ENCODE measurements around the gene RNF212. TPM values are rescaled to one million over a fixed set of nuclear protein-coding genes. Genes with fewer than 3 reads are reported as not detected.

RNF212 gene
- total and polyA plus RNA-seq, 12 donors, result 0.21 to 2.1 (median 0.31) TPM; not detected in 4

DNA sequence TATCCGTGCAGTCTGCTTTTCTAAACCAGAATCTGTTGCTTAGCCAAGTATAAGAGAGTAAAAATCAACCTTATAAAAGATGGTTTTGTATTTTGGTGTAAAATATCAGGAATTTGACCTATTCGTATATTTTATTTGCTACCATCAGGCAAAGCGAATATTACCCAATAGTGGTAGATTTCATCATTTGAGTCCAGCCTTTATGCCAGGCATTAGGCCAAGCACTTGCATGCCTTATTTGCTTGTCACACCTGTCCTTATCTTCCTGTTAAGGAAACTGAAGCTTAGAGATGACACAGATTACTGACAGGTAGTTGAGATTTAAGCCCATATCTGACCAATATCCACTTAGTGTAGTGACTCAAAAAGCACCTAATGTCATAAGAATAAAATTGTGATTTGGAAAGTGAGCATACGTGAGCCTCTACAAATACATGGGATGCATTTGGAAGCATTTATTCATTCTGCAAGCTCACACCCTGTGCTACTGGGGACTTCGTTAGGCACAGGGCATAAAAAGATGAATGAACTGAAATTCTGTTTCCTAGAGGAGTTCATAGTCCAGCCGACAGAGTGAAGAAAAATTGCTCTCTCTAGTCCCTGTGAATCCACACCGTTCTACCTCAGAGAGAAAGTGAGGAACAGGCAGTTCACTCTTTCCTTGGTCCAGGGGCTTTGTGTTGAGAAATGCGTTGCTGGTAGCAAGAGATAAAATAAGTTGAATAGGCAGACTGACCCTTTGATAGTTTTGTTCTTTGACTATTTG, 2.3 kb upstream of the RNF212 start:
- no peak overlapping the region for H3K27ac ChIP-seq
- TF ChIP-seq, protein P1, sequence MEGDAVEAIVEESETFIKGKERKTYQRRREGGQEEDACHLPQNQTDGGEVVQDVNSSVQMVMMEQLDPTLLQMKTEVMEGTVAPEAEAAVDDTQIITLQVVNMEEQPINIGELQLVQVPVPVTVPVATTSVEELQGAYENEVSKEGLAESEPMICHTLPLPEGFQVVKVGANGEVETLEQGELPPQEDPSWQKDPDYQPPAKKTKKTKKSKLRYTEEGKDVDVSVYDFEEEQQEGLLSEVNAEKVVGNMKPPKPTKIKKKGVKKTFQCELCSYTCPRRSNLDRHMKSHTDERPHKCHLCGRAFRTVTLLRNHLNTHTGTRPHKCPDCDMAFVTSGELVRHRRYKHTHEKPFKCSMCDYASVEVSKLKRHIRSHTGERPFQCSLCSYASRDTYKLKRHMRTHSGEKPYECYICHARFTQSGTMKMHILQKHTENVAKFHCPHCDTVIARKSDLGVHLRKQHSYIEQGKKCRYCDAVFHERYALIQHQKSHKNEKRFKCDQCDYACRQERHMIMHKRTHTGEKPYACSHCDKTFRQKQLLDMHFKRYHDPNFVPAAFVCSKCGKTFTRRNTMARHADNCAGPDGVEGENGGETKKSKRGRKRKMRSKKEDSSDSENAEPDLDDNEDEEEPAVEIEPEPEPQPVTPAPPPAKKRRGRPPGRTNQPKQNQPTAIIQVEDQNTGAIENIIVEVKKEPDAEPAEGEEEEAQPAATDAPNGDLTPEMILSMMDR (IDR thresholded peaks at IDR 0.05), result no peak
- peaks cover 0 to 5% (median 0%) of the 10 kb centered on the region in 11 donors for H3K9me3 ChIP-seq
- no peaks in the 10 kb centered on the region for H3K4me1 ChIP-seq
- DNase-seq, result no peak
- no peaks in the 10 kb centered on the region for H3K36me3 ChIP-seq
- 80 to 85% methylated on average over 8 of the region's 8 CpGs for WGBS, 2 donors
- intact Hi-C loops (cut with DNase I), result loop anchor here in 1 of 10 donors (5.0 kb wide), 1 partner anchor 1502 kb away; no protein-coding TSS in a partner anchor
- no peak for ATAC-seq
- H3K4me3 ChIP-seq, result no peak overlapping the region
- peaks cover 11 to 58% (median 46%) of the 10 kb centered on the region in 7 donors for H3K27me3 ChIP-seq

DNA sequence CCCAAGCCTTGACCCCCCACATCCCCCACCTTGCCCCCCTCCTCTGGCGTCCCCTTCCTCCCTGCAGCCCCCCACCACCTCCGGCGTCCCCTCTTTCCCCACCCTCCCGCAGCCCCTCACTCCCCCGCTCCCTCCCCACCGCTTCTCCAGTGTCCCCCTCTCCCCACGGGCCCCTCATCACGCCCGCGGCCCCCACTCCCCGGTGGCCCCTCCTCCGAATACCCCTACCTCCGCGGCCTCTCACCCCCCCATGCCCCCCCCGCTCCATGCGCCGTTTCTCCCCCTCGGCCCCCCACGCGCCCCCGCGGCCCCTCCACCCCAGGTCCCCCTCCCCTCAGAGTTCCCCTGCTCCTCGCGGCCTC, 562 bp downstream of the RNF212 start:
- Histone ChIP-seq H3K36me3 (no peaks in the 10 kb centered on the region), H3K27me3 (peaks cover 11 to 73% (median 62%) of the 10 kb centered on the region in 7 donors), H3K4me1 (no peaks in the 10 kb centered on the region), H3K27ac (no peak overlapping the region), H3K4me3 (no peak overlapping the region), H3K9me3 (no peaks in the 10 kb centered on the region)
- TF ChIP-seq, protein P1 (IDR thresholded peaks at IDR 0.05), result no peak
- intact Hi-C loops (cut with DNase I), result no loop called here
- no peak for DNase-seq
- ATAC-seq, result no peak
- 82 to 95% methylated on average over 7 to 24 of the region's 24 CpGs for WGBS, 2 donors

DNA sequence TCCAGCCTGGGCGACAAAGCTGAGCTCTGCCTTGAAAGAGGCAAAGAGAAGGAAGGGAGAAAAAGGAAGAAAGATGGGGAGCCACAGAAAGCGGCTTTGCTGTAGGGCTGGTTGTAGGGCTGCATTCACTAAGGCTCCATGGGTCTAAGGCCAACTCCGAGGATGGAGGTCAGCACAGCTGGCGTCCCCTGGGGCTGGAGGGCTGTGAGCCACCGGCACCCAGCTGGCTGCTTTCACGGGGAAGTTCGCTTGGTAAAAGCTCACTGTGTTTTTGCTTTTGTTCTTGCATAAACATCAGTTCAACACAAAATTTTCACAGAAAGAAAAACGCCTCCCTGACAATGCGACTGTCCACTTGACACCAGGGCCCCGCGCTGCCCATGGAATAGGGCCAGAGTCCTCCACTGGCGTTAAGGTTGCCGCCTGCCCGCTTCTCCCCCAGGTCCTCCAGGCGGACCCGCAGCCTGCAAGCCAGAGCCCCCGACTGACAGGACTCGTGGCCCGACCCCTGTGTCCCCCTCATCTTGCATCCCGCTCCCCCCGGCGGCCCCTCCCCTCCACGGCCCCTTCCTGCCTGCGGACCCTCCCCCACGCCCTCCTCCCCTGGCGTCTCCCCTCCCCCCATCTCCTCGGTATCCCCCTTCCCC, 1.1 kb downstream of the RNF212 start:
- Histone ChIP-seq H3K9me3 (no peaks in the 10 kb centered on the region), H3K4me3 (no peak overlapping the region), H3K27ac (no peak overlapping the region), H3K27me3 (peaks cover 11 to 73% (median 63%) of the 10 kb centered on the region in 7 donors), H3K36me3 (no peaks in the 10 kb centered on the region), H3K4me1 (no peaks in the 10 kb centered on the region)
- WGBS, 2 donors, result 70 to 78% methylated on average over 23 to 27 of the region's 27 CpGs
- TF ChIP-seq, protein P1 (IDR thresholded peaks at IDR 0.05), result no peak
- ATAC-seq (no peak), DNase-seq (no peak)
- intact Hi-C loops (cut with DNase I), result no loop called here

DNA sequence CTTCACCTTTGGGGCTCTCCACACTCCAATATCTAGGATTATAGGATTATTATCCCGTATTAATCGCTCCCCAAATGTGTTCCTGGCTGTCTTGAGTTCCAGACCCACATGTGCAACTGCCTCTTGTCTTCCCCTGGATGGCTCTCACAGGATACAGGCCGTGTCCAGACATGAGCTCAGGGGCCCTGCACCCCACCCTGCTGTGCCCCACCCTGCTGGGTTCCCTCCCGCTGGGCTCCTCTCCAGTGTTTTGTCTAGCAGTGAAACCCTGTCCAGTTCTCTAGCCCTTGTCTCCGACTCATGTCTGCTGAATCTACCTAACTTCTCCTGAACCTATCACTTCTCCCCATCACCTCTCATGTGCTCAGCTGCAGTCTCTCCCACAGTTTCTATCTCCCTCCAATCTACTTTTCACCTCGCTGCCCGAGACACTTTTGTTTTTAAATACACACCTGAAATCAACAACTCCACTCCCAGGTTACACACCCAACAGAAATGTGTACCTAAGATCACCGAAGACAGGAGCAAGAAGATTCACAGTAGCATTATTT, 2.0 kb downstream of the RNF212 start:
- ATAC-seq, result no peak
- intact Hi-C loops (cut with DNase I), result no loop called here

More for the DNA sequence above, 2.0 kb downstream of the RNF212 start:
- H3K4me1 ChIP-seq, result no peaks in the 10 kb centered on the region
- H3K4me3 ChIP-seq, result no peak overlapping the region
- TF ChIP-seq, protein P1 (IDR thresholded peaks at IDR 0.05), result no peak
- no peak for DNase-seq
- no peak overlapping the region for H3K27ac ChIP-seq
- no peaks in the 10 kb centered on the region for H3K9me3 ChIP-seq
- peaks cover 11 to 71% (median 63%) of the 10 kb centered on the region in 7 donors for H3K27me3 ChIP-seq
- H3K36me3 ChIP-seq, result no peaks in the 10 kb centered on the region
- 69 to 77% methylated on average over 8 of the region's 8 CpGs for WGBS, 2 donors
